ENCODE results near the gene NCAM1.

DNA sequence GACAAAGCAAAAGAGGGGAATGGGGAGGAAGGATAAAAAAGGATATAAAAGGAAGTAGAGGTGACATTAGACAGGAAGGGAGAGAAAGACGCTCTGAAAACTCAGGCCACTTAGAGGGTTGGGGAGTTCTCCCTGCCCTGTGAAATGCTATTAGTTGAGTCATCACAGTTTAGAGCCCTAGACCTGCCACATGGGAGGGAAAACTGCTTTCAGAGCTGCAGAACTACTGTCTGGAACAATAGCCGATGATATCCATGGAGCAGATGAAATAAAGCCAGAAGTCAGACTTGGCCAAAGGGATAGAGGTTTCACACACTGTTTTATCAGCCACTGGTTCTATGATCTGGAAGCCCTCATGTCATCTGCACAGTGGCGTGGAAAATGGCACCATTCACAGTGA lies 157.9 kb downstream of the NCAM1 start:
- TF ChIP-seq, protein P1, sequence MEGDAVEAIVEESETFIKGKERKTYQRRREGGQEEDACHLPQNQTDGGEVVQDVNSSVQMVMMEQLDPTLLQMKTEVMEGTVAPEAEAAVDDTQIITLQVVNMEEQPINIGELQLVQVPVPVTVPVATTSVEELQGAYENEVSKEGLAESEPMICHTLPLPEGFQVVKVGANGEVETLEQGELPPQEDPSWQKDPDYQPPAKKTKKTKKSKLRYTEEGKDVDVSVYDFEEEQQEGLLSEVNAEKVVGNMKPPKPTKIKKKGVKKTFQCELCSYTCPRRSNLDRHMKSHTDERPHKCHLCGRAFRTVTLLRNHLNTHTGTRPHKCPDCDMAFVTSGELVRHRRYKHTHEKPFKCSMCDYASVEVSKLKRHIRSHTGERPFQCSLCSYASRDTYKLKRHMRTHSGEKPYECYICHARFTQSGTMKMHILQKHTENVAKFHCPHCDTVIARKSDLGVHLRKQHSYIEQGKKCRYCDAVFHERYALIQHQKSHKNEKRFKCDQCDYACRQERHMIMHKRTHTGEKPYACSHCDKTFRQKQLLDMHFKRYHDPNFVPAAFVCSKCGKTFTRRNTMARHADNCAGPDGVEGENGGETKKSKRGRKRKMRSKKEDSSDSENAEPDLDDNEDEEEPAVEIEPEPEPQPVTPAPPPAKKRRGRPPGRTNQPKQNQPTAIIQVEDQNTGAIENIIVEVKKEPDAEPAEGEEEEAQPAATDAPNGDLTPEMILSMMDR (IDR thresholded peaks at IDR 0.05) = no peak
- TF ChIP-seq POLR2A (IDR thresholded peaks at IDR 0.05) = no peak

Measured in upper lobe of left lung (tissue), 4 donors.